ENCODE measurements around the gene PTPN2. TPM values are rescaled to one million over a fixed set of nuclear protein-coding genes. Genes with fewer than 3 reads are reported as not detected.

The PTPN2 gene
- total RNA-seq, 1 donor from 2014 or later = 76.7 TPM

DNA sequence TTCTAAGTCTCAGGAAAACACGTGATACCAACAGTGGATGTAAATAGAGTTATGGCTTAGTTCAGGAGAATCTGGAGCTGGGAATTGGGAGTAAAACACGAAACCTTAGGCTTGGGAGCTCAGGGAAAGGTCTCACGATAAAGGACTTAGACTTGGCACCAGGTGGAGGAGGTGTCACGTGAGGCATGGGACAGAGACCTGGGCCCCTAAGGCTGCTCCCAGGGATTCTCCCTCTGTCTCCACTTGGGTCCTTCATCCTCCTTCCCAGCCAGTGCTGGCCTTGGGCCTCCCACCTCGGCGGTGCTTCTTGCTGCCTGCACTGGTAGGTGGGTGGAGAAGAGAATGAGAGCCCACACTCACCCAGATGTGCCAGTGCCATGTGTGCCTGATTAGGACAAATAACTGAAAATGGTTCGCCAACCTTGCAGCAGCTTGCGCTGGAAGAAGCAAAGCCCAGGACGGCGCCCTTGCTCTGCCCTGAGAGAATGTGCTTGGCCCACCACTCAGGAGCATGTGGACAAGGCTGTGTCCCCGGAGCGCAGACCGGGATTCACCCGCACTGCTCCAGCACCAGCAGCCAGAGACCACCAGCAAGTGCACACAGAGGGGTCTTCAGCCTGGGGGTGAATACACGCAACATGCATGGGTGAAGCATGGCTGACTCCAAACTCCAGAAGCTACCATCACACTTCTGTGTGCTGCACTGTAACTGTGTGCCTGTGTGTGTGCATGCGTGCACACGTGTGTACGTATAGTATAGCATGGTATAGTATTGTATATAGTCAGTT is 133.1 kb downstream of the PTPN2 start:
- no peak overlapping the region for H3K27ac Mint-ChIP-seq
- H3K4me3 Mint-ChIP-seq = no peak overlapping the region
- intact Hi-C loops (cut with micrococcal nuclease) = no loop called here
- peaks cover 19% of the 10 kb centered on the region for H3K4me1 Mint-ChIP-seq (ENCODE audit: low read depth)
- H3K27me3 Mint-ChIP-seq (ENCODE audit: insufficient read depth) = no peaks in the 10 kb centered on the region
- no peaks in the 10 kb centered on the region for H3K9me3 Mint-ChIP-seq
- H3K36me3 Mint-ChIP-seq (ENCODE audit: low read depth) = peaks cover 4% of the 10 kb centered on the region
- DNase-seq (ENCODE audit: low spot score) = no peak

DNA sequence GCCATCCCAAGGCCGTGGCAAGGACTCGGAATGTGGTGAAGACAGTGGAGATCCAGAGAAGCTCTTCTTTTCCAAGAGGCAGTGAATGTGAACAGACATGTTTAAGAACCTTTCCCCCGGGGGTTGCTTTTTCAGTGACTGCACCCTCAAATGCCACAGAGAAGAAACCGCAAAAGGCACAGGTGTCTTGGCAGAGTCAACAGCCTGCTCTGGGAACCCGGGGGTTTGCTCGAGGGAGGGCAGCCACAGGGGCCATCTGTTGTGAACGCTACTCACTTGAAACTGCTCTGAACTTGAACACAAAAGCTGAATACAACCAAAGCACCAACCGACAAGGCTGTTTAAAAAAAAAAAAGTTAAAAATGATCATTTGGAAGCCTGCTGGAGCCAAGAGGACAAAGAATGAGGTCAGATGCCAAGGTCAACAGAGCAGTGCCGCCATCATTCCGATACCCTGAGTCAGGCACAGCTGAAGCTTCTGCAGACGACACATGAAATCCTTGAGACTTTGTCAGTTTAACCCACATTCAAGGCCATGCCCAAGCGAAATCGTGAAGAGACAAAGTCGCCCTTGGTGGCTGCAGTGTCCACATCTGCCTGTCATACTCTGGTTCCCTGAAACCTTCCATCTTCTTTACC is 133.8 kb downstream of the PTPN2 start:
- intact Hi-C loops (cut with micrococcal nuclease) = no loop called here
- Mint-ChIP-seq H3K36me3 (ENCODE audit: low read depth) (peaks cover 4% of the 10 kb centered on the region), H3K9me3 (no peaks in the 10 kb centered on the region), H3K27ac (no peak overlapping the region), H3K27me3 (ENCODE audit: insufficient read depth) (no peaks in the 10 kb centered on the region), H3K4me3 (no peak overlapping the region), H3K4me1 (ENCODE audit: low read depth) (peaks cover 19% of the 10 kb centered on the region)
- peak; percentile 12 for DNase-seq (ENCODE audit: low spot score)

- H3K36me3 Mint-ChIP-seq (ENCODE audit: low read depth) = peaks cover 4% of the 10 kb centered on the region
- H3K4me1 Mint-ChIP-seq (ENCODE audit: low read depth) = peaks cover 19% of the 10 kb centered on the region
- H3K27me3 Mint-ChIP-seq (ENCODE audit: insufficient read depth) = no peaks in the 10 kb centered on the region
- no peak overlapping the region for H3K4me3 Mint-ChIP-seq
- no peaks in the 10 kb centered on the region for H3K9me3 Mint-ChIP-seq
- no peak overlapping the region for H3K27ac Mint-ChIP-seq
- intact Hi-C loops (cut with micrococcal nuclease) = no loop called here
- DNase-seq (ENCODE audit: low spot score) = no peak
Observed at GRCh38 chr18:12749121-12749520, 134.9 kb downstream of the PTPN2 start.

DNA sequence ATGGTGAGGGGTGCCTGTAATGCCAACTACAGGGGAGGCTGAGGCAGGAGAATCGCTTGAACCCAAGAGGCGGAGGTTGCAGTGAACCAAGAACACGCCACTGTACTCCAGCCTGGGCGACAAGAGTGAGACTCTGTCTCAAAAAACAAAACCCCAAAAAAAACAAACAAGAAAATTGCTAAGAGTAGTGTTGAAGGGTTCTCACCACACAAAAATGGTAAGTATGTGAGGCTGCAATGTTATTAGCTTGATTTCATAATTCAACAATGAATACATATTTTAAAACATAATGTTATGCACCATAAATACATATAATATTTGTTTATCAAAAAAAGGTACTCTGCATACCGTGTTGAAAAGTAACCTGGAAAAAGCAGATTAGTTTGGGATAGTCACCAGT is 135.4 kb downstream of the PTPN2 start:
- intact Hi-C loops (cut with micrococcal nuclease) = no loop called here
- no peak overlapping the region for H3K27ac Mint-ChIP-seq

DNA sequence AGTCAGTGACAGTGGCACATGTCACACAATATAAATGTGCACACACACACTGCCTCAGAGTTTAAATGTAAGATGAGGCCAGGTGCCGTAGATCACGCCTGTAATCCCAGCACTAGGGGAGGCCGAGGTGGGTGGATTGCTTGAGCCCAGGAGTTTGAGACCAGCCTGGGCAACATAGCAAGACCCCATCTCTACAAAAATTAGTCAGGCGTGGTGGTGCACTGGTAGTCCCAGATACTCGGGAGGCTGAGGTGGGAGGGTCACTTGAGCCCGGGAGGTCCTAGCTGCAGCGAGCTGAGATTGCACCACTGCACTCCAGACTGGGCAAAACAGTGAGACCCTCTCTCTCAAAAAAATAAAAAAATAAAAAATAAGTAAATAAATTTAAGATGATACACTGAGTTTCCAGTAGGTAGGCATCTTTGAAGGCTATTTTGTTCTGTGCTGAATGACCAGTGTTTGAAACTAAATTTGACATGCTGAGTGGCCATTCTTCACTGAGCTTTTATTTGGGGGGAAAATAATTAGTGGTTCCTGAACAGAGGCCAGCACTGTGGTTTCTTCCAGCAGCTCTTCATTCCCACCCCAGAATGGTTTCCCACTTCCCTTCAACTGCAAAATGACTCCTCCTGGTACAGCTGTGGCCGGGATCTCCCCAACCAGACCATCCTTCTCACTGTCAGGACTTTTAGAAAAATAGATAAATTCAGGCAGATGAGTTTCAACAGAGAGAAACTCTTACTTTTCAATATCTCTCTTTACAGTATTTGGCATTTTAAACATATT is 136.3 kb downstream of the PTPN2 start:
- Mint-ChIP-seq H3K9me3 (no peaks in the 10 kb centered on the region), H3K36me3 (ENCODE audit: low read depth) (peaks cover 4% of the 10 kb centered on the region), H3K27ac (peak overlapping the region; percentile 52), H3K4me3 (no peak overlapping the region), H3K27me3 (ENCODE audit: insufficient read depth) (no peaks in the 10 kb centered on the region), H3K4me1 (ENCODE audit: low read depth) (peaks cover 19% of the 10 kb centered on the region)
- intact Hi-C loops (cut with micrococcal nuclease) = no loop called here
- no peak for DNase-seq (ENCODE audit: low spot score)

More for the DNA sequence above, 135.4 kb downstream of the PTPN2 start:
- peaks cover 4% of the 10 kb centered on the region for H3K36me3 Mint-ChIP-seq (ENCODE audit: low read depth)
- DNase-seq (ENCODE audit: low spot score) = no peak
- no peak overlapping the region for H3K4me3 Mint-ChIP-seq
- peaks cover 19% of the 10 kb centered on the region for H3K4me1 Mint-ChIP-seq (ENCODE audit: low read depth)
- H3K9me3 Mint-ChIP-seq = no peaks in the 10 kb centered on the region
- no peaks in the 10 kb centered on the region for H3K27me3 Mint-ChIP-seq (ENCODE audit: insufficient read depth)

- H3K27me3 Mint-ChIP-seq (ENCODE audit: insufficient read depth) = no peaks in the 10 kb centered on the region
- intact Hi-C loops (cut with micrococcal nuclease) = no loop called here
- no peak for DNase-seq (ENCODE audit: low spot score)
- no peak overlapping the region for H3K27ac Mint-ChIP-seq
- no peak overlapping the region for H3K4me3 Mint-ChIP-seq
- peaks cover 4% of the 10 kb centered on the region for H3K36me3 Mint-ChIP-seq (ENCODE audit: low read depth)
- peaks cover 13% of the 10 kb centered on the region for H3K4me1 Mint-ChIP-seq (ENCODE audit: low read depth)
- H3K9me3 Mint-ChIP-seq = no peaks in the 10 kb centered on the region
Observed at GRCh38 chr18:12745095-12745795, 138.8 kb downstream of the PTPN2 start.

DNA sequence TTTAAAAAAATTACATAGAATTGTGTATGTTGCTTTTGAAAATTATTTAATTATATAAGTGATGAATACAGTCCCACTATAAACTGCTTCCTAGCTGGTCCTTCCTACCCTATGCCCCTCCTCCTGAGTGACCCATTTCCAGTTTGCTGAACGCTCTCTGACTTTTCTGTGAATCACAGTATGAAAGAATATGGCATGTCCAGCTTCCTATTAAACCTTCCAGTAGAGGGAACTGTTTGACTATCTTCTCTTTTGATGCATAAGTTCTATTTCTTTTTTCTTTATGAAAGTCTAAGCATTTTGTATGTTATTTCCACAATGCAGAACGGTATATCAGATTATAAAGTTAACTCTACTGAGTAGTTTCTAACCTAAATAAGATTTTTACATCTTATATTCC is 139.9 kb downstream of the PTPN2 start:
- DNase-seq (ENCODE audit: low spot score) = no peak

DNA sequence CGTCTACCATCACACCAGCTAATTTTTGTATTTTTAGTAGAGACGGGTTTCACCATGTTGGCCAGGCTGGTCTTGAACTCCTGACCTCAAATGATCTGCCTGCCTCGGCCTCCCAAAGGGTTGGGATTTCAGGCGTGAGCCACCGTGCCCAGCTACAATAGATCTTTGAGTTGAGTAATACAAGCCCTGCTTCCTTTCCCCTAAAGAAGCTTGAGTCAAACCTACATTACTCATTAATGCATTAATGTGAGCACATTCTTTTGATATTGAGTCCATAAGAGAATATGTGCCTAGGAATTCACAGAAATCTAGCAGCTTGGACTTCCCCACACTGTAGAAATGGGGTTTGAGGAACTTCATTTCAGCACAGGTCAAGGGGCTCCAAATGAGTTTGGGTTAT is 141.6 kb downstream of the PTPN2 start:
- no peaks in the 10 kb centered on the region for H3K9me3 Mint-ChIP-seq
- H3K36me3 Mint-ChIP-seq (ENCODE audit: low read depth) = no peaks in the 10 kb centered on the region
- H3K4me1 Mint-ChIP-seq (ENCODE audit: low read depth) = no peaks in the 10 kb centered on the region
- intact Hi-C loops (cut with micrococcal nuclease) = loop anchor here (5.0 kb wide), 1 partner anchor 415 kb away; no protein-coding TSS in a partner anchor
- H3K4me3 Mint-ChIP-seq = no peak overlapping the region
- DNase-seq (ENCODE audit: low spot score) = no peak
- H3K27ac Mint-ChIP-seq = no peak overlapping the region
- no peaks in the 10 kb centered on the region for H3K27me3 Mint-ChIP-seq (ENCODE audit: insufficient read depth)

More for the DNA sequence above, 139.9 kb downstream of the PTPN2 start:
- intact Hi-C loops (cut with micrococcal nuclease) = loop anchor here (1.0 to 5.0 kb wide), 3 partner anchors 150 to 413 kb away; no protein-coding TSS in a partner anchor
- Mint-ChIP-seq H3K9me3 (no peaks in the 10 kb centered on the region), H3K36me3 (ENCODE audit: low read depth) (no peaks in the 10 kb centered on the region), H3K4me1 (ENCODE audit: low read depth) (peaks cover 2% of the 10 kb centered on the region), H3K27me3 (ENCODE audit: insufficient read depth) (no peaks in the 10 kb centered on the region), H3K4me3 (no peak overlapping the region), H3K27ac (no peak overlapping the region)

Other genes starting within 250 kb of the PTPN2 start
- 8.8 and 10.9 TPM in 2 replicates for gene SPIRE1, start 226.1 kb downstream of the PTPN2 start, total RNA-seq
- gene CEP76, start 181.5 kb downstream of the PTPN2 start, total RNA-seq = 16.1 and 17.5 TPM in 2 replicates
- 113 and 118 TPM in 2 replicates for gene PSMG2, start 181.2 kb downstream of the PTPN2 start, total RNA-seq
- gene SEH1L, start 63.8 kb upstream of the PTPN2 start, total RNA-seq = 121 and 124 TPM in 2 replicates
- 31.2 and 32.0 TPM in 2 replicates for gene CEP192, start 107.1 kb upstream of the PTPN2 start, total RNA-seq